T-helper 2 cell treated with Interferon-gamma antibody and Interleukin-4, amounts not matched to agents 100 ng/mL and 5 ng/mL, for 36 hours (primary cell): Measurements from ENCODE around the gene OAS3. TPM values are rescaled to one million over a fixed set of nuclear protein-coding genes. Genes with fewer than 3 reads are reported as not detected.
"Not testable (repeated sequence)": the region's sequence is repeated elsewhere in the genome, so short reads cannot be mapped to it uniquely, and the experiment has no call there.

Experiments used
- intact Hi-C: fragments of 100-400 bp; cut with micrococcal nuclease; formaldehyde crosslinking; loops from one replicate; pipeline ENCODE4 v1.15.1; 2023
- total RNA-seq: library from RNA; stranded (reverse); gene quantifications from 2 replicates; pipeline ENCODE4 v1.2.3, GENCODE V29; 2022

Gene OAS3
- total RNA-seq, 1 donor from 2014 or later: 117 TPM

DNA sequence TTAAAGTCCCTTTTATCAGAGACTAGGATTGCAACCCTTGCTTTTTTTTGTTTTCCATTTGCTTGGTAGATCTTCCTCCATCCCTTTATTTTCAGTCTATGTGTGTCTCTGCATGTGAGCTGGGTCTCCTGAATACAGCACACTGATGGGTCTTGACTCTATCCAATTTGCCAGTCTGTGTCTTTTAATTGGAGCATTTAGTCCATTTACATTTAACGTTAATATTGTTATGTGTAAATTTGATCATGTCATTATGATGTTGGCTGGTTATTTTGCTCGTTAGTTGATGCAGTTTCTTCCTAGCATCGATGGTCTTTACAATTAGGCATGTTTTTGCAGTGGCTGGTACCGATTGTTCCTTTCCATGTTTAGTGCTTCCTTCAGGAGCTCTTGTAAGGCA lies 18.9 kb downstream of the OAS3 start:
- intact Hi-C loops: not testable (repeated sequence)

DNA sequence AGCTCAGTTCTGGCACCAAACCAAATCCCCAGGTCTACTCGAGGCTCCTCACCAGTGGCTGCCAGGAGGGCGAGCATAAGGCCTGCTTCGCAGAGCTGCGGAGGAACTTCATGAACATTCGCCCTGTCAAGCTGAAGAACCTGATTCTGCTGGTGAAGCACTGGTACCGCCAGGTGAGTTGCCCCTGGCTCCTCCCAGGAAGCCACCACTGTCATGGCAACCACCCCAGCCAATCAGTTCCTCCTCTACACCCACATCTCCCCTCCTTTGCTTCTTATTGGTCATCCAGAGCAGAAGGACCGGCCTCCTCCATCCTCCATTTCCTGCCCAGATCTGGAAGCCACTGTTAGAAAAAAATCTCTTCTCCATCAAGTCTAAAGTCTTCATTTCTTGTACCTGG lies 22.8 kb downstream of the OAS3 start:
- intact Hi-C loops: no loop called here

DNA sequence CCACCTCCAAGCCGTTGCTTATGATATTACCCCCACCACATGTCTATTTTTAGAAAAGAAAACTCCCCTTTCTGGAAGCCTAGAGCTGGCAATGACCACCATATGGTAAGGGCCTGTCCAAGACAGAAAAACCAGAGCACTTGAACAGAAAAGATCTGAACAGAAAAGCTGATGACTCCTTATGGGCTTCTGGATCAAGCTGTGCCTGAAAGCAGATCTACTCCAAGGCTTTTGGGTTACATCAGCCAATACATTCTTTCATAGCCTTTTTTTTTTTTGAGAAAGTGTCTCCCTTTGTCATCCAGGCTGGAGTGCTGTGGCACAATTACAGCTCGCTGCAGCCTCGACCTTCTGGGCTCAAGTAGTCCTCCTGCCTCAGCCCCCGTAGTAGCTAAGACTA lies 23.3 kb downstream of the OAS3 start:
- intact Hi-C loops: no loop called here

DNA sequence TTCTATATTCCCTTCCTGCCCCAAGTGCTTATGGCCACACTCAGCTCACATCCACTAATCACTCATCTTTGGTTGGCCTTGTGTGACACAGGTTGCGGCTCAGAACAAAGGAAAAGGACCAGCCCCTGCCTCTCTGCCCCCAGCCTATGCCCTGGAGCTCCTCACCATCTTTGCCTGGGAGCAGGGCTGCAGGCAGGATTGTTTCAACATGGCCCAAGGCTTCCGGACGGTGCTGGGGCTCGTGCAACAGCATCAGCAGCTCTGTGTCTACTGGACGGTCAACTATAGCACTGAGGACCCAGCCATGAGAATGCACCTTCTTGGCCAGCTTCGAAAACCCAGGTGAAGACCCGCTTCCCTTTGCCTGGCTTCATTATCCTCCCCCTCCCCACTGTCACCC lies 24.3 kb downstream of the OAS3 start:
- intact Hi-C loops: no loop called here

DNA sequence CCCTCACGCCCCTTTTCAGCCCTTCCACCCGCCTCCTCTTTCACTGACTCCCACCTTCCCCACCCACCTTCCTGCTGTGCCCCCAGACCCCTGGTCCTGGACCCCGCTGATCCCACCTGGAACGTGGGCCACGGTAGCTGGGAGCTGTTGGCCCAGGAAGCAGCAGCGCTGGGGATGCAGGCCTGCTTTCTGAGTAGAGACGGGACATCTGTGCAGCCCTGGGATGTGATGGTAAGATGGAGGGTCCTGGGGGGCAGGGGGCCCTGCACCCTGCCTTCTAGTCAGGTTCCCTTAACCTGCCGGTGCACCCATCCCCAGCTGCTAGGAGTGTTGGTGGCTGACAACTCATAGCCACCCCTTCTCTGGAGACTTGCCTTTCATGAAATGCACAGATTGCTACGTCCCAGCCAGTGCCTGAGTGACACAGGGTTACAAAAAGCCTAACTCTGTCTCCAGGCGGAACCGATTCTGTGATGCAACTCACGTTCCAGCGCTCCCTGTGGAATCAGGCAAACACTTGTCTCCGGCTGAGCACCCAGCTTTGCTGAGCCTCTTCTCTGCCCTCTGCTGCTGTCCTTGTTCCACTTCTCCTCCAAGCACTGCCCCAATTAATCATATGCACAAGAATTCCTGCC lies 25.1 kb downstream of the OAS3 start:
- intact Hi-C loops: no loop called here

DNA sequence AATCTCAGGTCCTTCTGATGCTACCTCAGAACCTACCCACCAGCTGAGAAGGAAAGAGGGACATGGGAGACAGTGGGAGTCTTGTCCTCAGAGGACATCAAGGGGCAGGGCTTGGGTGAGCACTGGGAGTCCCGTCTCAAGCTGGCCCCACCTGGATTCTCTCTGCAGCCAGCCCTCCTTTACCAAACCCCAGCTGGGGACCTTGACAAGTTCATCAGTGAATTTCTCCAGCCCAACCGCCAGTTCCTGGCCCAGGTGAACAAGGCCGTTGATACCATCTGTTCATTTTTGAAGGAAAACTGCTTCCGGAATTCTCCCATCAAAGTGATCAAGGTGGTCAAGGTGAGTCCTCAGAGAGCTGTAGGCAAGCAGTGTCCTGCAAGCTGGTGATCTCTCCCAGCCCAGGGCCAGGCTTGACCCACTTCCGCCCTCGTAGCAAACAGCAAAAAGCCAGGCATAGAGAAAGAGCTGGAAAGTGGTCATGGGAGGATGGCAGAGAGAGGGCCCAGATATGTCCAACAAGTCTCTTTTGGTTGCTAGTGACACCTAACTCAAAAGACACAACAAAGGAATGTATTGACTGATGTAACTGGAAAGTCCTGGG lies 25.9 kb downstream of the OAS3 start:
- intact Hi-C loops: no loop called here

DNA sequence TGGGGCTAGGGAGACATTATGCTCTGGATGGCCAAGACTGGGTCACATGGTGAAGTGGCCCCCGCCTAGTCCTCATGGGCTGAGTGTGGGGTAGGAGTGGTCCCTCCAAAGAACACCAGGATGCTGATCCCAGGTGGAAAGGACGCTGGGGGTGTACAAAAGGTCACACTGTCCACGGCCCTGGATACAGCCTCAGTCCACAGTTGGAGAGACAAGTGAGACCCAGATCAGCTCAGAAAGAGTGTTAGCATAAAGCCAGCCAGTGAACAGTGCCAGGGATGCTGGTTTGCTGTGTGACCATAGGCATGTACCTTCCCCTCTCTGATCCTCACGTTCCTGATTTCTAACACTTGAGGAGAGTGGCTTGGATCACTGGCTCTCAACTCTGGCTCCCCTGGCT lies 26.6 kb downstream of the OAS3 start:
- intact Hi-C loops: no loop called here

DNA sequence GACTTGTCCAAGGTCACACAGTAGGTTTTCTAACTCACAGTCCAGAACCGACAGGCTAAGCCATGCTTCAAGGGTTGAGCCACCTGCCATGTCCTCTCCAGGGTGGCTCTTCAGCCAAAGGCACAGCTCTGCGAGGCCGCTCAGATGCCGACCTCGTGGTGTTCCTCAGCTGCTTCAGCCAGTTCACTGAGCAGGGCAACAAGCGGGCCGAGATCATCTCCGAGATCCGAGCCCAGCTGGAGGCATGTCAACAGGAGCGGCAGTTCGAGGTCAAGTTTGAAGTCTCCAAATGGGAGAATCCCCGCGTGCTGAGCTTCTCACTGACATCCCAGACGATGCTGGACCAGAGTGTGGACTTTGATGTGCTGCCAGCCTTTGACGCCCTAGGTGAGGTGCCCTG lies 27.4 kb downstream of the OAS3 start:
- intact Hi-C loops: no loop called here

DNA sequence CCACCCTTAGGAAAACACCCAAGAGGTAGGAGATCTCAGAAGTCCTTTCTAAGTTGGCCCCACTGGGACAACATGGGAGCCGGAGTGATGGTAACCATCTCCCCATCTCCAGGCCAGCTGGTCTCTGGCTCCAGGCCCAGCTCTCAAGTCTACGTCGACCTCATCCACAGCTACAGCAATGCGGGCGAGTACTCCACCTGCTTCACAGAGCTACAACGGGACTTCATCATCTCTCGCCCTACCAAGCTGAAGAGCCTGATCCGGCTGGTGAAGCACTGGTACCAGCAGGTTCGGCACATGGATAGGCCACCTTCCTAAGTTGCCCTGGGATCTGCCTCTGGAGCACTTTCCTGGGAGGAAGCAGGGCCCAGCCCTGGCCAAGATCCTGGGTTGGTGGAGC lies 29.0 kb downstream of the OAS3 start:
- intact Hi-C loops: no loop called here

DNA sequence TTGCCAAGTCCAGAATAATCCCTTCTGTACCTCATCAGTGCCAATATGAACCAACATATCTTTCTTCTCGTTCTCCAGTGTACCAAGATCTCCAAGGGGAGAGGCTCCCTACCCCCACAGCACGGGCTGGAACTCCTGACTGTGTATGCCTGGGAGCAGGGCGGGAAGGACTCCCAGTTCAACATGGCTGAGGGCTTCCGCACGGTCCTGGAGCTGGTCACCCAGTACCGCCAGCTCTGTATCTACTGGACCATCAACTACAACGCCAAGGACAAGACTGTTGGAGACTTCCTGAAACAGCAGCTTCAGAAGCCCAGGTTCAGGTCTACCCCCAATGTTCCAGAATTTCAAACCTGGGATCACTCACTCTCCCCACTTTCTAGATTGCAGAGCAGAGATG lies 29.6 kb downstream of the OAS3 start:
- intact Hi-C loops: no loop called here

DNA sequence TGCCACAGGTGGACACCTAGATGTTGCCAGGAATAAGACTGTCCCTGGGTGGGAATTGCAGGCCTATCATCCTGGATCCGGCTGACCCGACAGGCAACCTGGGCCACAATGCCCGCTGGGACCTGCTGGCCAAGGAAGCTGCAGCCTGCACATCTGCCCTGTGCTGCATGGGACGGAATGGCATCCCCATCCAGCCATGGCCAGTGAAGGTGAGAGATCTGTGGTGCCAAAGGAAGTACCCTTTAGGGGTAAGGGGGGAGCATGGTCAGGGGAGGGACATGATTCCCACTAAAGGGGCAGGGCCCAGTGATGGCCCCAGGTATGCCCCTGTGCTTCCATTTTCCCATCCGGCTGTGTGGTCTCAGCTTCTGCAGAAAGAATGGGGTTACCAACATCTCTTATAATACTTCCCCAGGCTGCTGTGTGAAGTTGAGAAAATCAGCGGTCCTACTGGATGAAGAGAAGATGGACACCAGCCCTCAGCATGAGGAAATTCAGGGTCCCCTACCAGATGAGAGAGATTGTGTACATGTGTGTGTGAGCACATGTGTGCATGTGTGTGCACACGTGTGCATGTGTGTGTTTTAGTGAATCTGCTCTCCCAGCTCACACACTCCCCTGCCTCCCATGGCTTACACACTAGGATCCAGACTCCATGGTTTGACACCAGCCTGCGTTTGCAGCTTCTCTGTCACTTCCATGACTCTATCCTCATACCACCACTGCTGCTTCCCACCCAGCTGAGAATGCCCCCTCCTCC lies 31.5 kb downstream of the OAS3 start:
- intact Hi-C loops: loop anchor here (10.0 kb wide), 1 partner anchor 215 kb away; the partner anchor contains the start of genes DDX54 and RITA1

DNA sequence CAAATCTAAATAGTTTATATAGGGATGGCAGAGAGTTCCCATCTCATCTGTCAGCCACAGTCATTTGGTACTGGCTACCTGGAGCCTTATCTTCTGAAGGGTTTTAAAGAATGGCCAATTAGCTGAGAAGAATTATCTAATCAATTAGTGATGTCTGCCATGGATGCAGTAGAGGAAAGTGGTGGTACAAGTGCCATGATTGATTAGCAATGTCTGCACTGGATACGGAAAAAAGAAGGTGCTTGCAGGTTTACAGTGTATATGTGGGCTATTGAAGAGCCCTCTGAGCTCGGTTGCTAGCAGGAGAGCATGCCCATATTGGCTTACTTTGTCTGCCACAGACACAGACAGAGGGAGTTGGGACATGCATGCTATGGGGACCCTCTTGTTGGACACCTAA lies 32.1 kb downstream of the OAS3 start:
- intact Hi-C loops: loop anchor here (10.0 kb wide), 1 partner anchor 214 kb away; the partner anchor contains the start of genes DDX54 and RITA1

DNA sequence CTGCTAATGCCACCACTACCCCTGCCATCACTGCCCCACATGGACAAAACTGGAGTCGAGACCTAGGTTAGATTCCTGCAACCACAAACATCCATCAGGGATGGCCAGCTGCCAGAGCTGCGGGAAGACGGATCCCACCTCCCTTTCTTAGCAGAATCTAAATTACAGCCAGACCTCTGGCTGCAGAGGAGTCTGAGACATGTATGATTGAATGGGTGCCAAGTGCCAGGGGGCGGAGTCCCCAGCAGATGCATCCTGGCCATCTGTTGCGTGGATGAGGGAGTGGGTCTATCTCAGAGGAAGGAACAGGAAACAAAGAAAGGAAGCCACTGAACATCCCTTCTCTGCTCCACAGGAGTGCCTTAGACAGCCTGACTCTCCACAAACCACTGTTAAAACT lies 33.0 kb downstream of the OAS3 start:
- intact Hi-C loops: loop anchor here (10.0 kb wide), 1 partner anchor 214 kb away; the partner anchor contains the start of genes DDX54 and RITA1

DNA sequence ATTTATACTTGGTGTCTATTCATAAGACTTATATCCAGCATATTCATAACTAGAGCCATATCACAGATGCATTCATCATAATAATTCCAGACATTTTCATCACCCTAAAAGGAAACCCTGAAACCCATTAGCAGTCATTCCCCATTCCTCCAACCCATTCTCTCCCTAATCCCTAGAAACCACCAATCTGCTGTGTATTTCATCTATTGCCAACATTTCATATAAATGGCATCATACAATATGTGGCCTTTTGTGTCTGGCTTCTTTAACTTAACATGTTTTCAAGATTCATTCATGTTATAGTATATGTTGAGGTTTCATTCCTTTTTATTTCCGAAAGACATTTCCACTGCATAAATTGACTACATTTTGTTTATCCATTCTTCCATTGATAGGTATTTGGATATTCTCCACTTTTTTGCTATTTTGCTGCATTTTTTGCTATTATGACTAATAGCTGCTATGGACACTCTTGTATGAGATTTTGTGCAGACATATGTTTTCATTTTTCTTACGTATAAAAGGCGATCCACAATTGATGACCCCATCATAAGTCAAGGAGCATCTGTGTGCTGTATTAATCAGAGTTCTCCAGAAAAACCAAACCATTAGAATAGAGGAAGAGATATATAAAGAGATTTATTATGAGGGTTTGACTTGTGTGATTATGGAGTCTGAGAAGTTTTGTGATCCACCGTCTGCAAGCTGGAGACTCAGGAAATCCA lies 34.9 kb downstream of the OAS3 start:
- intact Hi-C loops: loop anchor here (10.0 kb wide), 1 partner anchor 212 kb away; the partner anchor contains the start of genes DDX54 and RITA1

DNA sequence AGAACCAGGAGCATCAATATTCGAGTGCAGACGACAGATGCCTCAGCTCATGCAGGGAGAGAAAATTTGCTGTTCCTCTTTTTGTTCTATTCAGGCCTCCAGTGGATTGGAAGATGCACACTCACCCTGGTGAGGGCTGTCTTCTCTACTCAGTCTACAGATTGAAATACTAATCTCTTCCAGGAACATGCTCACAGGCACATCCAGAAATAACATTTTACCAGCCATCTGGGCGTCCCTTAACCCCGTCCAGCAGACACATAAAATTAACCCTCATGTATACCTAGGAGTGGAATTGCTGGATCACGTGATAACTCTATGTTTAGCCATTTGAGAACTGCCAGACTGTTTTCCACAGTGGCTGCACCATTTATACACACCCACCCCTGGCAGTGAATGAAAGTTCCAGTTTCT lies 35.6 kb downstream of the OAS3 start:
- intact Hi-C loops: loop anchor here (10.0 kb wide), 1 partner anchor 211 kb away; the partner anchor contains the start of genes DDX54 and RITA1

DNA sequence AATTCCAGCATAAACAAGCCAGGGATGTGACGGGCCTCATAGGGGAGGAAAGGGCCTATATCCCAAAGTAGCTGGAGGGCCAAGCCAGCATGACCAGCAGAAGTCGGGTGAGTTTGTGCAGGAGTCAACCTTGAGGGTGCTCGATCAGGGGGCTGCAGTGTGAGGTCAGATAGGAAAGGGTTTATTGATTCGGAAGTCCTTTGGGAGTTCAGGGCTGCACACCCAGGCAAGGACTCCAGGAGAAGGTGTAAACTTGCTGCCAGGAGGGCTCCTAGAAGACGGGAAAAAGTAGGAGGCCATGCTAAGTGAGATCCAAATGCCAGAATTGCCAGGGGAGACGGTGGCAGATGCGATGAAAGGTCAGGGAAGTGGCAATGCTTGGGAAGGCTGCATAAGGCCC lies 36.6 kb downstream of the OAS3 start:
- intact Hi-C loops: loop anchor here (5.0 to 10.0 kb wide), 2 partner anchors 210 to 382 kb away; partner anchors contain the start of genes DDX54, PLBD2 and RITA1

DNA sequence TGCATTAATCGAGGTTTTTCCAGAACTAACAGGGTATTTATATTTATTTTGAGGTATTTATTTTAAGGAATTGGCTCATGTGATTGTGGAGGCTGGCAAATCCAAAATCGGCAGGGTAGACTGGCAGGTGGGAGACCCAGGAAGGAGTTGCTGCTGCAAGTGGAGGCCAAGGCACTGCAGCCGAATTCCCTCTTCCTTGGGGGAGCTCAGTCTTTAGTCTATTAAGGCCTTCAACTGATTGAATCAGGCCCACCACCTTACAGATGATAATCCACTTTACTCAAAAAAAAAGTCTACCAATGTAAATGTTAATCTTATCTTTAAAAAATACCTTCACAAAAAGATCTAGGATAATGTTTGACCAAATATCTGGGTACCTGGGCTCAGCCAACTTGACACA lies 38.9 kb downstream of the OAS3 start:
- intact Hi-C loops: loop anchor here (5.0 to 10.0 kb wide), 2 partner anchors 208 to 380 kb away; partner anchors contain the start of genes DDX54, PLBD2 and RITA1

DNA sequence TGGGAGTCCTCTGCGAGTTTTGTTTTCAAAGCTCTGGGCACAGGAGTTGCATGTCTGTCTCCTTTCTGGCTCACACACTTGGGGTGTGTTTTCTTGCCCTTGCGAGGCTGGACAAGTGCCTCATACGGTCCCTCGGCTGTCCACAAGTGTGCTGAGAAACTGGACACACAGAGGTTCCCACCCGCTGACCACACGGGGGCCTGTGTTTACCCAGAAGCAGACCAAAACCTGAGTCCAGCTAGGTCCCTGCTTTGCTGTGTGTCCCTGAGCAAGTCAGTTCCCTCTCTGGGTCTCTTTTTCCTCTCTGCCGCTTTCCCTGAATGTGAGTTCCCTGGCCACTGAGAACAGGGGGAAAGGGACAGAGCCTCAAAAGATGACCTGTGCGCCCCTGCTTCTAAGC lies 39.4 kb downstream of the OAS3 start:
- intact Hi-C loops: loop anchor here (1.0 to 10.0 kb wide), 6 partner anchors 11 to 380 kb away; partner anchors contain the start of genes DDX54, OAS1, OAS3 and PLBD2

DNA sequence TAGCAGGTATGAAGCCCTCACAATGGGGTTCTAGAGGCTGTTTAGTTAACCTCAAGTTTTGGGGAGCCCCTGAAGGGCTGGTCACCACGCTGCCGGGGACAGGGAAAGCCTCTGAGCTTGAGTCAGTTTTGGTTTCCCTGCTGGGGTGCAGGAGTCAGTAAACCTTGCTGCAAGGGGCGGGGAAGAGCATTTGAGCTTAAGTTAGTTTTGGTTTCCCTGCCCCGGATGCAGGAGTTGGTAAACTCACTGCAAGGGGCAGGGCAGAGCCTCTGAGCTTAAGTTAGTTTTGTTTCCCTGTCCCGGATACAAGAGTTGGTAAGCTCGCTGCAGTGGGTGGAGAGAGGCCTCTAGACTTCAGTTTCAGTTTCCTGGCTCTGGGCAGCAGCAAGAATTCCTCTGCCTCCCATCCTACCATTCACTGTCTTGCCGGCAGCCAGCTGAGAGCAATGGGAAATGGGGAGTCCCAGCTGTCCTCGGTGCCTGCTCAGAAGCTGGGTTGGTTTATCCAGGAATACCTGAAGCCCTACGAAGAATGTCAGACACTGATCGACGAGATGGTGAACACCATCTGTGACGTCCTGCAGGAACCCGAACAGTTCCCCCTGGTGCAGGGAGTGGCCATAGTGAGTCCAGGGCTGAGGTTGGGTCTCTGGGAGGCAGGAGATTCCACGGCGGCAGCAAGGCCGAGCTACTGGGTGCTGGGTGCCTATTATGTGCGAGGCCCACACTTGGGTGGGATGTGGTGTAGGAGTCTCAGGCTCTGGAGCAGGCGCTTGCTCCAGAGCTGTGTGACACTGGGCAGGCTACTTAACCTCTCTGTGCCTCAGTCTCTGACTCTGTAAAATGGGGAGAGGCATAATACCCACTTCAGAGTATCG lies 40.1 kb downstream of the OAS3 start, which contains the start of gene OAS2:
TSS of gene OAS2 (plus strand) at position 357 of the 878 bp plus-strand sequence. CDS start at position 447, 90 bp downstream.
- intact Hi-C loops: loop anchor here (1.0 to 10.0 kb wide), 6 partner anchors 10 to 379 kb away; partner anchors contain the start of genes DDX54, OAS1, OAS3 and PLBD2
